Caki2 (cell line): ENCODE measurements around the gene DISP3. TPM values are rescaled to one million over a fixed set of nuclear protein-coding genes. Genes with fewer than 3 reads are reported as not detected.

Source experiments
- DNase-seq: peaks from one replicate; pipeline ENCODE4 v3.0.0-alpha.2; 2015; ENCODE audit warnings: low read depth
- in situ Hi-C: cut with HindIII; loops from 2 replicates; pipeline ENCODE4 v1.10.0; 2016; ENCODE audit warnings: low sequenced_read_pairs, low pct_unique_long_range_greater_than_20kb, mixed read lengths
- total RNA-seq: library from RNA; depleted of rRNA; stranded (reverse); fragments of >200 nt; shearing (Covaris generic); gene quantifications from 2 replicates; pipeline ENCODE4 v1.2.3, GENCODE V29; 2014; ENCODE audit warnings: low replicate concordance

DISP3 gene
- total RNA-seq, 1 experiment from 2014 or later, result 0.27 TPM

DNA sequence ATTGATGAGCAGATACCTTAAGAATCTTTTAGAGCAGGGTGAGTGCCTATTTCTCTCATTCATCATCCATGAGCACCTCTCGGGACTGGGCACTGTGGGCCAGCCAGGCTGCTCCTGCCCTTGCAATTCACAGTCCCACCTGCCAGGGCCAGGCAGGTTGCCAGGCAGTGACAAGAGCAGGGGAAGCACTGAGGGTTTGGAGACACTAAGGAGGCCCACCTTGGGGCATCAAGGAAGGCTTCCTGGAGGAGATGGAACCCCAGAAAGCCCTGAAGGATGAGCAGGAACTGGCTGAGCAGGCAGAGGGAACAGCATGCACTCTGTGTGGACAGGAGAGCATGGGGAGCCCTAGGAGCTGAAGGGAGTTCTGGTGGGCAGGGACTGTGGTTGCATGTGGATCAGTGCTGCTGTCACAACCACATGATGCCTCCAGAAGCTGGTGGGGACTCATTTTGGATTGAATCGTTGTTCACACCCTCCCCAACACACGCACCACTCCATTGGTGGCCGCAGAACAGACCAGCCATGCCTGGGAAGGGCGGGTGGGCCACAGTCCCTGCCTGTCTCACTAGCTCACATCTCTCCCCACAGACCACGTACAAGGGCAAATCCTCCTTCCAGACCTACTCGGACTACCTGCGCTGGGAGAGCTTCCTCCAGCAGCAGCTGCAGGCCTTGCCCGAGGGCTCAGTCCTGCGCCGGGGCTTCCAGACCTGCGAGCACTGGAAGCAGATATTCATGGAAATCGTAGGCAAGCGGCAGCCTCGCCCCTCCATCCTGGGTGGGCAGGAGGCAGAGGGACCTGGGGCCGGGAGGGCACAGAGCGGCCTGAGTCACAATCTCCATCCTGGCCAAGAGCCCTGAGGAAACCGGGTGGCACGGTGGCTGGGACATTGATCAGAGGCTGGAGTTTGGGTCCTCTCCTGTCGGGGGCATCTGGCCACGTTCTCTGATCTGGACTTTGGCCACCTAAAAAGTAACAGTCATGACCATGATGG lies 55.1 kb downstream of the DISP3 start:
- no peak for DNase-seq
- in situ Hi-C loops, result no loop called here

DNA sequence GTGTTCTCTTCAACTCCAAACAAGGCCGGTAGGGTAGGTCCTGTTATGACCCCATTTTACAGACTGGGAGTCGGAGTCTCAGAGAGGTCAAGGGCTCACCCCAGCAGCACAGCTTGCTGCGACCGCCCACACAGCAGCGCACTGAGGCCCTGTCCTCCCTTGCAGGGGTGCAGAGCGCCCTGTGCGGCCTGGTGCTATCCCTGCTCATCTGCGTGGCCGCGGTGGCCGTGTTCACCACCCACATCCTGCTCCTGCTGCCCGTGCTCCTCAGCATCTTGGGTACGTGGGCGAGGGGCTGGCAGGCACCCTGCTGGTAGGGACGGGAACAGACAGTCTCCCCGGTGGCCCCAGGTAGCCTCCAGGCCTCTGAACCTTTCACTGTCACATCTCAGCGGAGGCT lies 55.9 kb downstream of the DISP3 start:
- no peak for DNase-seq
- in situ Hi-C loops, result no loop called here

DNA sequence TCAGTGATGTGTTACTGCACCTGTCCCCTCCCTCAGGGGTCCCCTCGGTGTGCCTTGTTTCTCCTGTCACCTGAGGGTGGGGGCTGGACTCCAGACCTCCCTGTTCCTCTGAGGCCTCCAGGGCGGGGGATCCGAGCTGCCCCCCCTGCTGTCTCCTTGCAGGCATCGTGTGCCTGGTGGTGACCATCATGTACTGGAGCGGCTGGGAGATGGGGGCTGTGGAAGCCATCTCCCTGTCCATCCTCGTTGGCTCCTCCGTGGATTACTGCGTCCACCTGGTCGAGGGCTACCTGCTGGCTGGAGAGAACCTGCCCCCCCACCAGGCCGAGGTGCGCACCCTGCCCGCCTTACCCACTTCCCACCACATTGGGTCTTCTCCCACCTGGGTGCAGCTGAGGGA lies 56.4 kb downstream of the DISP3 start:
- no peak for DNase-seq
- in situ Hi-C loops, result no loop called here

DNA sequence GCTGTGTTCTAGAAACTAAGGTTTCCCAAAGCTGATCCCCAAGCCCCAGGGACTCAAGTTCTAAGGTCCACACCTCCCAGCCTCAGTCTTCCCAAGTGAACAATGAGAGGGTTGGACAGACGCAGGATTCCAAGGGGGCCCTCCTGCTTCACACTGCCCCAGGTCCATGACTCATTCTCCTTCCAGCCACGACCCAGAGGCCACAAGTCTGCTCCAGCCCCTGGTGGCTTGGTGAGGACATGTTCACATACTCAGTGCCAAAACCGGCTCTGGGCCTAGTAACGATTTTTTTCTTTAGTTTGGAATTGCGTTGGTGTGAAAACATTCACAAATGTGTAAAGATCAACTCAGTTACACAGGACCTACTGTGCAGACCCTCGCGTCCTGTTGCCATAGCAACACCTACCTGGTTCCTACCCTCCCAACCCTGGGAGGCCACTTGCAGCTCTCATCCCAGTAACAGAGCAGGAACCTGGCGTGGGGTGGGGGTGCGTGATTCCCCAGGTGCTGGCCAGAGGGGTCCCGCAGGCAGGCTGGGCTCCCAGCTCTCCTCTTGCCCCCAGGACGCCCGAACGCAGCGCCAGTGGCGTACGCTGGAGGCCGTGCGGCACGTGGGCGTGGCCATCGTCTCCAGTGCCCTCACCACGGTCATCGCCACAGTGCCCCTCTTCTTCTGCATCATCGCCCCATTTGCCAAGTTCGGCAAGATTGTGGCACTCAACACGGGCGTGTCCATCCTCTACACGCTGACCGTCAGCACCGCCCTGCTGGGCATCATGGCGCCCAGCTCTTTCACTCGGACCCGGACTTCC lies 57.0 kb downstream of the DISP3 start:
- in situ Hi-C loops, result no loop called here
- DNase-seq, result no peak

DNA sequence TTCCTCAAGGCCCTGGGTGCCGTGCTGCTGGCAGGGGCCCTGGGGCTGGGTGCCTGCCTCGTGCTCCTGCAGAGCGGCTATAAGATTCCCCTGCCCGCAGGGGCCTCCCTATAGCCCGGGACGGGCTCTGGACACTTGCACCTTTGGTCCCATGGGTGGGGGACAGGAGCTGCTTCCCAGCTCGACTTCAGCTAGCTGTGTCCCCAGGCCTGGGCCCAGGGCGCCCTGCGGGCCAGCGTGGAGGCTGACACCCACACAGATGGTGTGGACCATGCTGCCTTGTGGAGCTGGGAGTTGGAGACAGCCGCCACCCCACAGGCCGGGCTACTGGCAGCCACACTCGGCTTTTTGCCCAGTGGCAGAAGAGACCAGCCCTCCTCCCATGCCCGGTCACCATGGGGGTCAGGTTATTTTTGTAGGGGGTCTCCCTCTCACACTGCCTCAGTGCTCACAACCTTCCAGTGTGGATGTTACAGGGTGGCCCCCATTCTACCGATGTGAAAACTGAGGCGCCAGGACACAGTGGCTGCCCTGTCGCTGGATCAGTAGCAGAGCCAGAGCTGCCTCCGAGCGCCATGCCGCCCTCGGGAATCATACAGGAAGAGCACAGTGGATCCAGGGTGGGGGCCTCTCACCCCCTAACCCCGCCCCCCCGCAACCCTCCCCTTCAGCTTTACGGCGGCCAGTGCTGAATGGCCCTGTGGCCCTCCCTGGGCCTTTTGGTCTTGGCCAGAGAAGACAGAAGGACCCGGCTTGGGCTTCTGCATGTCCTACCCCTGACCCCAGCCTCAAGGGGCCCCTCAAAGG lies 57.8 kb downstream of the DISP3 start:
- DNase-seq, result no peak
- in situ Hi-C loops, result no loop called here

DNA sequence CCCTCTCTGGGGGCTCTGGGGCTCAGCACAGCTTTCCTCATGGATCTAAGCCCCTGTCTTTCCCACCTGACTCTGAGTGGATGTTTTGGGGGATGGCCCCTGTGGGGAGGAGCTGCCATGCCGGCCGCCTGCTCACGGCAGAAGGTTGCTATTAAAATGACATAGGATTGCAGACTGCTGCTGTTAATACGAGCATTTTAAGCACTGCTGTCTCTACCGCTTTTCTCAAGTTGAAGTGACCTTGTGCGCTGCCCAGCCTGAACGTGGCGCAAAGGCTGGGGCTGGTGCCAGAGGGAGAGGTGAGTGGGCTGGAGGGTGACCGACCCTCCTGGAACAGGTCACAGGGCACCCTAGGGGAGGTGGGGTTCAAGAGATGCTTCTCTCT lies 58.4 kb downstream of the DISP3 start:
- in situ Hi-C loops, result no loop called here
- no peak for DNase-seq

DNA sequence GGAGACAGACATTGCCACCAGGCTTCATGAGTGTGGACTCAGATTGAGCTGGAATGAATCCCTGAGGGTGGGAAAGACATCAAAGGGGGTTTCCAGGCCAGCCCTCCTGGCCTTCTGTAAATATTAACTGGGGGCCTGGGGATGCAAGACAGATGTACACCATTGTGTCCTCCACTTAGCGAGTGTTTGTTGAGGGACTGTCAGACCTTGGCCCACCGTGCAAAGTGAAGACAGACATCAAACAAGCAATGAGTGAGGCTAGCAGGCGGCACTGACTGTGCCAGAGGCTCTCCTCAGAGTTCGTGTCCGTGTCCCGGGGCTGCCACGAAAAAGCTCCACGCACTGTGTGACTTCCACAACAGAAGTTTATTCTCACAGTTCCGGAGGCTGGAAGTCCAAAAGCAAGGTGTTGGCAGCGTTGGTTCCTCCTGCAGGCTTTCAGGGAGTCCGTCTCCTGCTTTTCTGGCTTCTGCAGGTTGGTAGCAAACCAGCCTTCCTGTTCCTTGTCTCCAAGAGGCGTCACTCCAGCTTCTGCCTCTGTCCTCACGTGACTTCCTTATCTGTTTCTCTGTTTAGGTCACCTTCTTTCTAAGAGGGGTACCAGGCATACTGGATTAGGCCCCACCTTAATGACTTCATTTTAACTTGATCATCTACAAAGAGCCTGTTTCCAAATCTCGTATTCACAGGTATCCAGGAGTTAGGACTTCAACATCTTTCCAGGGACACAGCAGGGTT lies 59.1 kb downstream of the DISP3 start:
- in situ Hi-C loops, result no loop called here
- DNase-seq, result no peak

DNA sequence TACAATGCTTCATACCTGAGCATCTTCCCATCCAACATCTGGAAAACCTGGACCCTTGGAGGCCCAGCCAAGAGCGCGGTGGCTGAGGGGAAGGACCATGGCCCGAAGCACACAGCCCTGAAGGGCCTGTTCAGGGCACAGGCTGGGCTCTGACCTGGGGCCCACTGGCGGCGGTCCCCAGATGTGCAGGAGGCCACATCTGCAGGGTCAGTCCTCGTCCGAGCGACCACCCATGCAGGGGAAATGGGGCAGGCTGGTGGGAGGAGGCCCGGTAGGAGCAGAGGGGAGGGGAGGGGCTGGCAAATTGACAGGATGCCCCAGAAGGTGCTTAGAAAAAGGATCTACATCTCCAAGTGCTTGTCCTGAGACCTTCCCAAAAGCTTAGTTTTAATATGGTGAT lies 59.9 kb downstream of the DISP3 start:
- no peak for DNase-seq
- in situ Hi-C loops, result no loop called here

DNA sequence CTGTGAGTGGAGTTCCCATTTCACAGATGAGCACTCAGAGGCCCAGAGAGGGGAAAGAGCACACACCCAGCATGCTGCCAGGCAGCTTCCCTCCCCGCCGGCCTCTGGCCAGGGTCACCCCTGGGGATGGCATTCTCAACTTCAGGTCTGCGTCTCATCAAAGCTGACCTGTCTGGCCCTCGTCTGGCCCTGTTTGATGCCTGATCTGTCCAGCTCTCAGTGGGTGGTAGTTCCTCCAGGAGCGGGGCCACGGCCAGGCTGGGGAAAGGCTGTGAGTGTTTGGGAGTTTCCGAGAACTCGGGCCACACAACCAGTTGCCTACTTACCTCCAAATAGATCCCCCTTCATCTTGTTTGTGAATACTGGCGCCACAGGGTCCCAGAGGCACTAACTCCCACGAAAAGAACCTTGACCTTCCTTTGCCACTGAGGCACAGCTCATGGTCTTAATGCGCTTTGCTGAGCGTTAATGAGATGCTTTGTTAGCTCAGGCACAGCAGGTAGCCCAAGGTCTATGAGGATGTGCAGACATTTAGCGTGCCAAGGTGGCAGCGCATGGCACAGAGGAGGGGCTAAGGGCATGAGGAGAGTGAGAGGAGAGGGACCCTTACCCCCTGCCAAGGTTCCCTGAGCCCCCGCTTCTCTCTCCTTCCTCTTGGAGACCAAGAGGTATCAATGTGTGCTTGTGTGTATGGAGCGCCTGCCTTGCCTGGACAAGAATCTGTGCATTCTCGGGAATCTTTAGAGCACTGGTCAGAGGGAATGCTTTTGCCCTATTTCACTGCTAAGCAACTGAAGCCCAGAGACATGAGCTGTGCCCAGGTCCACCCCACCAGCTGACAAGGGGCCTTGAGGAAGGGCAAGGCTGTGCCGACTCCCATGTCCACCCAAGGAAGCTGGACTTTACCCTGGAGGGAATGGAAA lies 61.2 kb downstream of the DISP3 start:
- no peak for DNase-seq
- in situ Hi-C loops, result no loop called here

DNA sequence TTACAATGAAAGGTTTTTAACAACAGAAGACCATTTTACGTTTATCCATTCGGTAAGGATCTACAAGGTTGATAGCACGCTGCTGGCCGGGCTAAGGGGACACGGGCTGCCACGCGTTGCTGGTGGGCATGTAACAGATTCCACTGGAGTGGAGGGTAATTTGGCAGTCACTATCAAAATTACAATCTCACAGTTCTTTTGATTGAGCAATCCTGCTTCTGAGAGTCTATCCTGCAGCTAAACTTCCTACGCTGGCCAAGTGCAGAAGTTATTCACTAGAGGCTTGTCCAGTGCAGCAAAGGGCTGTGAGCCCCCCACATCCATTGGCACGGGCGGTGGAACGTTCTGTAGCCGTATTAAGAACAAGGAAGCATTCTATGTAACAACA lies 61.8 kb downstream of the DISP3 start:
- in situ Hi-C loops, result no loop called here
- no peak for DNase-seq

DNA sequence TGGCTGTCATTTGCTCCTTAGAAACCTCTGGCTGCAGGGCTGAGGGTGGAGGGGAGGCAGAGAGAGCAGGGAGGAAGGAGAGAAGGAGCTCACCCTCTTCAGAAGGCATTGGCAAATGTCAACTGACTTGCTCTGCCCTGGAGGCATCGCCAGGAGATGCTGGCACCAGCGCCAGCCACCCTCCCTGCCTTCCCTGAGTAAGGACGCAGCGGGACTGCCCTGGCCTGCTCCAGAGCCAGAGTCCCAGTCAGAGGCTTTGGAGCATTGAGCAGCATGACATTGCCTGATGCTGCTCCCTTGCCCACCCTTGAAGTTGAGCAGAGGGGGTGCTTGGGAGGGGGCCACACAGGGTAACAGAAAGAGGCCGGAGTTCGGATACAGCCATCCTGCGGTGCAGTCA lies 62.3 kb downstream of the DISP3 start:
- in situ Hi-C loops, result no loop called here
- no peak for DNase-seq

DNA sequence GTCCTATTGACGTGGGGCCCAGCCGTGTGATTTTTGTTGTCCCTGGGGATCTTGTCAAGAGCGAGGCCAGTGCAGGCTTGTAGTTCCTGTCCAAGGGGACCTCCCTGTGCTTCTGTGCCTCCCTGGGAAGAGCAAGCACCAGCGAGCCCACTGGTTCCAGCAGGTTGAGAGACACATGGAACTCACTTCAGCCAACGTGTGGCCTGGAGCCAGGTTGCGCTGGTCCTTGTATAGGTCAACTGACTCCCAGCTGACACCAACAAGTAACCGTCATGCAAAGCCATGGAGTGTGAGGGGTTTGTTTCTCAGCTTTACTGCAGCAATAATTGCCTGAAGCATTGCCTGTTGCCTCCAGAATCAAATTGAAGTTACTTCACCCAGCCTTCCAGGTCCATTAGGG lies 63.0 kb downstream of the DISP3 start:
- DNase-seq, result no peak
- in situ Hi-C loops, result no loop called here

DNA sequence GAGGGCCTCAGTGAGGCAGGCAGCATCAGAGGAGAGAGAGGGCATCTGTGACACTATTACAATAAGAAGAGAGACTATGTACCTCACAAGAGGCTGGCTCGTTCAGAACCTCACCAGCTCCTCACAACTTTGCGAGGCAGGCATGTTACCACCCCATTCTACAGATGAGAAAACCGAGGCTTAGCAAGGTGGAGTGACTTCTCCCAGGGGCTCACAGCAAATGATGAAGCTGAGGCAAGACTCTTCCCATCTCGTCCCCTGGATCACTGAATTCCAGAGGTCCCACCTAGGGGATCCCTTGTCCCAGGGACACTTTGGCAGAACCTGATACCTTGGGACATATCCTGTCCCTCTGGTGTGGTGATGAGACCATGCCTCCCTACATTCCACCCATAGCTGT lies 64.4 kb downstream of the DISP3 start:
- in situ Hi-C loops, result no loop called here
- no peak for DNase-seq

DNA sequence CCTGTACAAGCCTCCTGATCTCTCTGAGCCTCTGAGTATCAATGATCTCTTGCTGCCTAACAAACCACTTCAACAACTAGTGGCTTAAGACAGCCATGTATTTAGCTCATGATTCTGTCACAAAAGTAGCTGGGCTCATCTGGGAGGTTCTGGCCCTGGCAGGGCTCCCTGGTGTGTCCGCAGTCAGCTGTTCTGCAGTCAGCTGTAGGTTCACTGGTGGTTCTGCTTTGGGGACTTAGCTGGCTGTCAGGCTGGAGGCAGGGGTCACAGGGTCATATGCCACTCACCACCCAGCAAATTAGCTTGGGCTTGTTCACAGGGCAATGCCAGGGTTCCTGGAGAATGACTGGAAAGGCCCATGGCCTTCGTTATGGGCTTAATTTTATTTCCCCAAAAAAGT lies 64.8 kb downstream of the DISP3 start:
- in situ Hi-C loops, result no loop called here
- DNase-seq, result no peak

DNA sequence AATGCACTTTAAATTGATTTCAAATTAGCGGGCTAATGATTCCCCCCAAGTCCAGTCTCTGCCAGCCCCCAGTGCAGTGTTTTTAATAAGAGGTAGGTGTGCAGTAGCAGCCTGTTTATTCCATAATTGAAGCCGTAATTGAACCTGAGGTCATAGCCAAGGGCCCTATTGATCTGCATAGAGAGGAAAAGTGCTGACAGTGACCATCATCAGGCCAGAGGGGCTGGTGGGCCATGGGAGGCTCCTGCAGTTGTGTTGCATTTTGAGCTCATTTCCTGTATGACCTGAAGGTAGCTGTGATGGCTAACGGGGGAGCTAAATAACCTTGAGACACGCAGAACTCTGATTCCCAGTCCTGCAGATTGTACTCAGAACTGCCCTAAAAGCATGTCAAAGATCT lies 67.5 kb downstream of the DISP3 start:
- DNase-seq, result no peak
- in situ Hi-C loops, result no loop called here

DNA sequence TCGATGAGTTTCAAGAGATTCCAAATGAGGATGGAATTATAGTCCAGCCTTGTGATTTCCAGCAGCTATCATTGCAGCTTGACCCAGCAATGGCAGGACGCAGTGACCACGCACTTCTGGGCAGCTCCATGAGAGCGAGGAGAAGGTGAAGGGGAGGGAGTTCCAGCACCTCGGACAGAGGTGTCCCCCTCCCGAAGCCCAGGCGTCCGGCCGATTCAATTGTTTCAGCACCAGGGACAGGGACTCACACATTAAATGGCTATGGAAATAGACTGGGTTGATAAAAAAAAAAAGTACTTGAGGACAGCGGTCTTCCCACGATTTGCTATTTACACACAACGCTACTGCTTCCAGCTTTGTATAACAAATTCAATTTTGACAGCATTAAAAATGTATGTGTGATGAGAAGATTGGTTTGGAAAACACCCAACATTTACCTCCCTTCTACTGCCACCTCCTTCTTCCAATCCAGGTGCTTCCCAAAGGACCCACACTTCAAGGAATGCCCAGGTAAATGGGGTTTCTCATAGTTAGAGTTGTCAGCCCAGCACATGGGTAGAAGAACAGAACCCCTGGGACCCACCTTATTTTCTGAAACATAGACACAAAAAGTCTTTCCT lies 71.8 kb downstream of the DISP3 start:
- in situ Hi-C loops, result no loop called here
- peak; percentile 88 for DNase-seq

DNA sequence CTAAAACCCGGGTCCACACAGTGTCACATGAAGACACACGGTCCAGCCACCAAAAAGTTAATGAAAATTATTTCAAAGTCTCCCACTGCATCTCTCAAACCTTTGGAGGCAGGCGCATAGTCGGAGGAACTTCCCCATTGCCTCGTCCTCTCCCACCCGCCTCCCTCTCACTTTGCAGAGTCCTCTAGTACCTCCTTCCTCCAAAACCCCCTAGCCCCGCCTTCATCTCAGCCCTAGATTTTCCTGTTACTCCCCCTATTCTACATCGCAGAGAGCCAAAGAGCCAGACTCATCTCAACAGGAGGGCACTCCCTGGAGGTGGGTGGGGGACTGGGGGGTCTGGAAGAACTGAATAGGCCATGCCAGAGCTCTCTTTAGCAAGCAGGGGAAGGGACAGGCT lies 79.3 kb downstream of the DISP3 start:
- DNase-seq, result no peak
- in situ Hi-C loops, result no loop called here
